Loucy (cell line): ENCODE measurements around the gene PBX1.

Source experiments
- H2AFZ ChIP-seq: fragments of 200-600 bp; sonication (generic); 2 replicates; pipeline ENCODE4 v1.6.0; 2016; ENCODE audit warnings: antibody characterized with exemption, mild to moderate bottlenecking, low read length, moderate library complexity
- H3F3A ChIP-seq: fragments of 200-600 bp; 2 replicates; pipeline ENCODE4 v1.6.0; 2016; ENCODE audit warnings: antibody characterized with exemption, low read depth, mild to moderate bottlenecking
- H3K27me3 ChIP-seq: fragments of 200-600 bp; sonication (generic); 2 replicates; pipeline ENCODE4 v1.6.1; 2014; ENCODE audit warnings: low read length, mild to moderate bottlenecking; ENCODE audit not compliant: insufficient read depth, poor library complexity, severe bottlenecking
- H3K36me3 ChIP-seq: fragments of 200-600 bp; sonication (generic); 2 replicates; pipeline ENCODE4 v1.6.1; 2016; ENCODE audit warnings: low read length; ENCODE audit not compliant: insufficient read depth
- H3K4me1 ChIP-seq: fragments of 200-600 bp; sonication (generic); 2 replicates; pipeline ENCODE4 v1.5.1; 2014; ENCODE audit warnings: low read length, mild to moderate bottlenecking; ENCODE audit not compliant: insufficient read depth, poor library complexity, severe bottlenecking
- H3K4me2 ChIP-seq: fragments of 200-600 bp; sonication (generic); 2 replicates; pipeline ENCODE4 v1.6.0; 2014; ENCODE audit warnings: antibody characterized with exemption, low read length, low read depth, mild to moderate bottlenecking; ENCODE audit not compliant: poor library complexity, severe bottlenecking
- H3K4me3 ChIP-seq: fragments of 200-600 bp; sonication (generic); 2 replicates; pipeline ENCODE4 v1.5.1; 2014; ENCODE audit warnings: low read length, mild to moderate bottlenecking, mixed read lengths; ENCODE audit not compliant: poor library complexity, severe bottlenecking
- H3K79me2 ChIP-seq: fragments of 200-600 bp; sonication (generic); 2 replicates; pipeline ENCODE4 v1.6.1; 2014; ENCODE audit warnings: low read length; ENCODE audit not compliant: insufficient read depth
- H3K9ac ChIP-seq: fragments of 200-600 bp; sonication (generic); 2 replicates; pipeline ENCODE4 v1.6.0; 2014; ENCODE audit warnings: mild to moderate bottlenecking, low read depth, low read length, moderate library complexity; ENCODE audit not compliant: poor library complexity, severe bottlenecking
- H3K9me2 ChIP-seq: fragments of 200-600 bp; sonication (generic); replicated peaks from 2 replicates; pipeline ENCODE4 v1.6.1; 2016; ENCODE audit warnings: low read depth, low read length, mixed read lengths
- H3K9me3 ChIP-seq: fragments of 200-600 bp; sonication (generic); 2 replicates; pipeline ENCODE4 v1.6.1; 2014; ENCODE audit warnings: mild to moderate bottlenecking, antibody characterized with exemption, low read length, low read depth; ENCODE audit not compliant: insufficient read depth
- H4K20me1 ChIP-seq: fragments of 200-600 bp; sonication (generic); 2 replicates; pipeline ENCODE4 v1.6.0; 2014; ENCODE audit warnings: antibody characterized with exemption, low read length, mild to moderate bottlenecking; ENCODE audit not compliant: insufficient read depth, poor library complexity, severe bottlenecking
- CTCF ChIP-seq: fragments of 200-600 bp; sonication (generic); conservative IDR thresholded peaks from 2 replicates; pipeline ENCODE4 v1.5.1; 2014; ENCODE audit warnings: mild to moderate bottlenecking, antibody characterized with exemption, low read length
- EZH2phosphoT487 ChIP-seq: fragments of 200-600 bp; IDR thresholded peaks from 2 replicates; pipeline ENCODE4 v1.6.1; 2018; ENCODE audit warnings: antibody characterized with exemption, mild to moderate bottlenecking, moderate library complexity, borderline replicate concordance

The PBX1 gene

GRCh38 chr1:164694505-164694904 is 135.5 kb downstream of the PBX1 start:
- Histone ChIP-seq H4K20me1 (no peaks in the 10 kb centered on the region), H3F3A (no peaks in the 10 kb centered on the region), H3K9me2 (no peaks in the 10 kb centered on the region), H3K9ac (no peak overlapping the region), H3K9me3 (no peaks in the 10 kb centered on the region), H3K27me3 (no peaks in the 10 kb centered on the region), H3K79me2 (no peaks in the 10 kb centered on the region), H3K4me2 (no peak overlapping the region), H3K4me1 (no peaks in the 10 kb centered on the region), H3K4me3 (no peak overlapping the region), H3K36me3 (no peaks in the 10 kb centered on the region), H2AFZ (no peak overlapping the region)
- no peak for TF ChIP-seq CTCF

GRCh38 chr1:164695956-164696665 is 137.1 kb downstream of the PBX1 start:
- no peaks in the 10 kb centered on the region for H3K27me3 ChIP-seq
- no peak overlapping the region for H3K9ac ChIP-seq
- H3K79me2 ChIP-seq, result no peaks in the 10 kb centered on the region
- H3K36me3 ChIP-seq, result no peaks in the 10 kb centered on the region
- no peak overlapping the region for H3K4me2 ChIP-seq
- no peaks in the 10 kb centered on the region for H3K9me2 ChIP-seq
- H3F3A ChIP-seq, result no peaks in the 10 kb centered on the region
- H3K4me3 ChIP-seq, result no peak overlapping the region
- H4K20me1 ChIP-seq, result no peaks in the 10 kb centered on the region
- H2AFZ ChIP-seq, result no peak overlapping the region
- no peaks in the 10 kb centered on the region for H3K4me1 ChIP-seq
- no peaks in the 10 kb centered on the region for H3K9me3 ChIP-seq
- TF ChIP-seq CTCF, result no peak
- TF ChIP-seq EZH2phosphoT487, result no peak

GRCh38 chr1:164699815-164700491 is 141.0 kb downstream of the PBX1 start:
- H3K4me3 ChIP-seq, result no peak overlapping the region
- H3K36me3 ChIP-seq, result no peaks in the 10 kb centered on the region
- no peak overlapping the region for H2AFZ ChIP-seq
- no peaks in the 10 kb centered on the region for H4K20me1 ChIP-seq
- no peaks in the 10 kb centered on the region for H3K79me2 ChIP-seq
- no peaks in the 10 kb centered on the region for H3K4me1 ChIP-seq
- no peaks in the 10 kb centered on the region for H3K27me3 ChIP-seq
- TF ChIP-seq CTCF (no peak), EZH2phosphoT487 (no peak)
- no peaks in the 10 kb centered on the region for H3F3A ChIP-seq
- no peaks in the 10 kb centered on the region for H3K9me3 ChIP-seq
- no peak overlapping the region for H3K4me2 ChIP-seq
- H3K9me2 ChIP-seq, result no peaks in the 10 kb centered on the region
- no peak overlapping the region for H3K9ac ChIP-seq
